Stimulated activated CD4-positive, alpha-beta T cell treated with anti-CD3 and anti-CD28 coated beads, Interleukin-1b, Interleukin-23, amount 100 ng/mL, for 24 hours (primary cell): Measurements from ENCODE around the gene LDB3.

ENCODE experiments used
- DNase-seq, 4 experiments: peaks; one replicate each; pipeline ENCODE4 v3.0.0-alpha.2; 2020; ENCODE audit warnings: low read depth in 4 of 4, low spot score in 1 of 4

LDB3 gene

DNA sequence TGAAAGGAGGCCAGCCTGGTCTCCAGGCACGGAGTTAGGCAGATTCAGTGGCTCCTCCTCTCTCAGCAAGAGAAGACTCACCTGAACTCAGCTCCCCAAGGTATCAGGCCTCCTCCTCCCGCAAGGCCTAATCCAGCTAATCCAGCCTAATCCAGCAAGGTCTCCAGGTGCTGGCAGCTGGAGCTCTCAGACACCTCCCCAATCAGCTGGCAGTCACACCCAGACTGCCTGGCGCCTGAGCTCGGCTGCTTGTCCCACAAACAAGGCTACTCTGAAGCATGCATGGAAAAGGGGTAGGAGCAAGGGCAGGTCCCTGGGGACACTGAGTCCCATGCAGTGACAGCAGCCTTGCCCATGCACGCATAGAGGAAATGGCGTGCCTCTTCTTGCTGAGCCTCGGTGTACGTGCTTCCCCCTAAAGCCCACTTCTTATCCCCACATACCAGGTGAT is 17.3 kb upstream of the LDB3 start:
- DNase-seq = no peak

DNA sequence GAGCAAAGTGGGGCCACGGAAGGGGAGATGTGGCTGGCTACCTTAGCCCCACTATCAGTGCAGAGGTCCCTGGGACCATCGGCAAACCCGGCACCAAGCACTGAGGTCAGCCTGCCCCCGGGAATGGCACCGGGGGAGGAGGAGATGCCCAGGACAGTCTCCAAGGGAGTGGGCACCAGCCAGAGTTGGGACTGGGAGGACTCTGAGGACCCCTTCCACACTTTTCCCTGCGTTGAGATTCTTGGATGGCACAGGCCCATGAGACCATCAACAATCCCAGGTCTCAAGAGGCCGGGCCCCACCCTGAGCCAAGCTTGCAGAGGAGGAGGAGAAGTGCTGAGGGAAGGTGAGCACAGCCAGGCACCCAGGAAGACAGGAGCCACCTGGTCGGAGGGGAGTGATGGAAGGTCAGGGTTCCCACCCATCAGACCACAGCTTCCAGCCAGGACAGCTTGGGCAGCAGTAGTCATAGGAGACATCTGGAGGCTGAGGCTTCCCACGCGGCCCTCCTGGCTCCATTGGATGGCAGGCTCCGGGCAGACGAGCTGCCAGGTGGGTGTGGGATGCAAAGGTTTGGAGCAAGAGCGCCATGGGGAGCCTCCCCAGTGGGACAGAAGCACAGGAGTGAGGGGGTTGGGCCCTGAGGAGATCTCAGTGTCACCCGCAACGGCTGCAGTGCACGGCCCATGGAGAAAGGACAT is 16.5 kb upstream of the LDB3 start:
- DNase-seq = no peak

DNA sequence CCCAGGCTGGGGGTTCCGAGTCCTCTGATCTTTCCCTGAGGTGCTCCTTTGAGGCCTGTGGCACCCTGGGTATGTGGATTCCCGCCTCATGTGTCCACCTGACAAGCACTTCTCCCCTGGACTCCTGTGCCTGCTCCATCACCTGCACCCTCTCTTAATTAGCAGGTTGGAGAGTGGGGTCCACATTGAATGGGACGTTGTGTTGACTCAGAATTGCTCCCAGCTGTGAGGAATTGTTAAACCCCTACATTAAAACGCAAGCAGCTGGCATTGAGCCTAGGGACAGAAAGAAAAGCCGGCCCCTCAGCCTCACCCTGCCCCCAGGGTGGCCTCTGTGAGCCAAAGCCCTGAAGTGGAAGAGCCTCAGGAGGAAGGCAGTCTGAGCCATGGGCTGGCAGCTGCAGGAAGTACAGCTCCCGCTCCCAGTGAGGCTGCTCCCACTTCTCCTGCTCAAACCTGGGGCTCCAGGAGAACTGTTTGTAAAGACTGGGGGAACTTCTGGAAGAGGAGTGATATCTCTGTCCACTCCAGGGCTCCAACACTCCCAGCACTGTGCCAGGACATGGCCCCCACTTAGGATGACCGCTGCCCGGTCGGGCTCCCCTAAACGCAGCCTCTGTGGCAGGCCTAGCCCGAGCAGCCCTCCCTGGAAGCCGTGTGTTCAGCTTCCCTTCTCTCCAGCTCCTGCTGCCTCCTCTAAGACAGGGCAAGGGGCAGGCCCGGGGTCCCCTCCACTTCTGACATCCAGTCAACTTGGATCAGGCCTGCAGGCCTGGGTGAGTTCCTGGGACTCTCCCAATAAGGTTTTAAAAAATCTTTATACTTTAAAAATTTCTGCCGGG is 15.7 kb upstream of the LDB3 start:
- no peak for DNase-seq

DNA sequence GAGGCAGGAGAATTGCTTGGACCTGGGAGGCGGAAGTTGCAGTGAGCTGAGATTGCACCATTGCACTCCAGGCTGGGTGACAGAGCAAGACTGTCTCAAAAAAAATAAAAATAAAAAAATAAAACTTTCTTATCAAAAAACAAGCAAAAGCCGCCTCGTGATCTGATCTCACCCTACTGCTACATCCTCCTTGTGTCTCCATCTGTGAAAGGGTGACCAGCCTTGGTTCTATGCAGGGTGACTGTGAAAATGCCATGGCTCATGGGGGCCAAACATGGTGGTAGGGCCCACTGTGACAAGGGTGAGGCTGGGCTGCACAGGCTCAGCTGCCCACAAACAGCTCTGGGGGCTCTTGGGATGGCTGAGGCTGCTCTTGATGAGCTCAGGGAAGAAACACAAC is 14.9 kb upstream of the LDB3 start:
- DNase-seq = no peak

DNA sequence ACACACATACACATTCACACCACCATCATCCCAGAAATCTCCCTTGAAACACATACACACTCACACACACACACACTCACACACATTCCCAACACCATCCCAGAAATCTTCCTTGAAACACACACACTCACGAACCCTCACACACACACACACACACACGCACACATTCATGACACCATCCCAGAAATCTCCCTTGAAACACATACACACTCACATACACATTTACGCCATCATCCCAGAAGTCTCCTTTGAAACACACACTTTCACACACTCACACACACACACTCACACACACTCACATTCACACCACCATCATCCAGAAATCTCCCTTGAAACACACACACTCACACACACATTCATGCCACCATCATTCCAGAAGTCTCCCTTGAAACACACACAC is 14.3 kb upstream of the LDB3 start:
- no peak for DNase-seq

DNA sequence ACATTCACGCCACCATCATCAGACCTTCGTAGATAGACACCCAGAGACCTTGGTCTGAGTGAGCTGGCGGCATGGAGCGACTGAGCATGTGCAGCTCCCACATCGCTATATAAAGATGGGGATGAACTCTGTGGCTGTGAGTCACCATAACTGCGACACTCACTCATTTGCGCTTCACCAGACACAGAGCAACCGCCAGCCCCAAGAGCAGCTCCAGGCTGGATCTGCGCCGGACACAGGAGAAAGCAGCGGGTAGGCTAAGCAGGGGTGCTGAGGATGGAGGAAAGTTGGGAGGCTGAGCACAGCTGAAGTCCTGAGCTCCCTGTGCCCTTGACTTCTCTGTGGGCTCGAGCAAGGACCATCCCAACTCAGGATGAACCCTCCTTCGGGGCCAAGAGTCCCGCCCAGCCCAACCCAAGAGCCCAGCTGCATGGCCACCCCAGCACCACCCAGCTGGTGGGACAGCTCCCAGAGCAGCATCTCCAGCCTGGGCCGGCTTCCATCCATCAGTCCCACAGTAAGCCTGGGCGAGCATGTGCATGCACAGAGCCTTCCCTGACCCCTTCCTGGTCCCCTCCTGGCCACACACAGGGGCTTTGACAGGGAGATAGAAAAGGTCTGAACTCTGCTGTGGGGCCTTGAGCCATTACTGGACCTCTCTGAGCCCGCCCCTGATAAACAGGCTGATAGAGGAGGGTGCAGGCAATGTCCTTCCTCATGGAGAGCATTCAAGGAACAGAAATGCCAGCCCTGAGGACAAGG is 13.7 kb upstream of the LDB3 start, which contains the start of gene OPN4:
Gene OPN4 (plus strand): TSS at position 137 of the 762 bp plus-strand sequence. CDS start 237 bp downstream, at position 374.
- DNase-seq = no peak

DNA sequence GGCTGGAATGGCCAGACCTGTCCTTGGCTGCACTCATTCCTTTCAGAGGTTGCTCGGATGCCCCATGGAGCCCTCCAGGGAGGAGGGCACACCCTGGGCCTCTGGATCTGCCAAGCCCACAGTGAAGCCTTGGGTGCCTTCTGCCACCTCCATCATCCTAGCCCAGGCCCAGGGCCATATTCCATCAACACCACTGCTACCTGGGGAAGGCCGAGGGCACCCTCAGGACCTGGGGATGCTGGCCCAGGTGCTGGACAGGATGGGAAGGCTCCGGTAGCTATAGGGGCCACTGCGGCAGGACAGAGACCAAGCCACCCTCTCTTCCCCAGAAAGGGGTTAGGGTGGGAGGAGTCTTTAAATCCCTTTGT is 13.2 kb upstream of the LDB3 start:
- no peak for DNase-seq

DNA sequence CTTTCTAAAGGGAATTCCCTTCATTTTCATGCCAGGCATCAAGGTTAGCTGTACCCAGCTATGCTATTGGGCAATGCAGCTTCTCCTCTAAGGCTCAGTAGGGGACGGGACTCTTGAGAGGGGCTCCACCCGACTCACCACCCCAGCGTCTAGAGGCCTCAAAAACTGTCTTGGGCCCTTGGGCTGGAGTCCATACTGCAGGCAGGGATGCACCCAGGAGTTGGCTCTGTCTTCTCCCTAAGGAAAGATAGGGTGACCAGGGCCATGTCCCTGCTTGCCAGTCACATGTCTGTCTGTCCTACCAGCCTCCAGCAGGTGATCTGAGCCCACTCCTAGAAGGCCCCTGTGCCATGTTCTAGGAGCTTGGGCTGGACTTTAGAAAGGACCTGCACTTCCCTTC is 12.7 kb upstream of the LDB3 start:
- DNase-seq = no peak

DNA sequence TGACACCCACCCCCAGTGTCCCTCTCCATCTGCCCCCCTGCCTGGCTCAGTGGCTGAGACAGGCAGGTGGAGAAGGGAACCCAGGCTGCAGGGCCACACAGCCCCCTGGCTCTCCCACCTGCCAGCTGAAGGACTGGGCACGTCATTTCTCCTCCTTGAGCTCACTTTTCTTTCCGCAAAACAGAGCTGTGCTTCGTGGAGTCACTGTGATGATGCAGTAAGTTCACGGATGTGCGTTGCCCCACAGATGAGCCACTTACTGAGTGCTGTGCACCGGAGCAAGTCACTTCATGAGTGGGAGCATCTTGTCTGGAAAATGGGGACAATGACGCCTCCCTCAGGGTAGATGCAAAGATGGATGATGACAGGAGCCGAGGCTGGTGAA is 11.3 kb upstream of the LDB3 start:
- DNase-seq = no peak

DNA sequence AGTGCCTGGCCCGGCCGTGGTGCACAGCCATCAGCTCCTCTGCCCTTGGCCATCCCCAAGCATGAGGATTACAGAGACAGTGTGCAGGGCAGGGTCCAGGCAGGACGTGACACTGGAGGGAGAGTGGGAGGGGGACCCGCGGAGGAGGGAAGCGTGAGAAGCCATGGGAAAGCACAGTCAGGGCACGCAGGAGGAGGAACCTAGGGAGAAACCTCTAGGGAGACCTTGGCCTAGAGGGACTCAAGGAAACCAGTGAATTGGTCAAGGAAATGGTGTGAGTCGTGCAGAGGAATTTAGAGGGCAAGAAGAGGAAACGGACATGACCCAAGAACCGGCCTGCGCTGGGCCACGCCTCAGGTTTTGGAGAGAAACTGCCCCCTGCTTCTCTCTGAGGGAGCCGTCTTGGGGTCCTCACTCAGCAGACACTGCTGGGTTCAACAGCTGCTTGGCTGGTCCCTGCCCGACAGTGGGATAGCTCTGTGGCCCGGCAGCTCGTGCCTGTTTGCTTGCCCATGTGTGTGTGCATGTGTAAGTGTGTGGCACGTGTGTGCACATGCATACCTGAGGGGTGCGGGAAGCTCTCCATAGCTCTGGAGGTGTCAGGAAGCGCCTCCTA is 10.8 kb upstream of the LDB3 start:
- DNase-seq = no peak

DNA sequence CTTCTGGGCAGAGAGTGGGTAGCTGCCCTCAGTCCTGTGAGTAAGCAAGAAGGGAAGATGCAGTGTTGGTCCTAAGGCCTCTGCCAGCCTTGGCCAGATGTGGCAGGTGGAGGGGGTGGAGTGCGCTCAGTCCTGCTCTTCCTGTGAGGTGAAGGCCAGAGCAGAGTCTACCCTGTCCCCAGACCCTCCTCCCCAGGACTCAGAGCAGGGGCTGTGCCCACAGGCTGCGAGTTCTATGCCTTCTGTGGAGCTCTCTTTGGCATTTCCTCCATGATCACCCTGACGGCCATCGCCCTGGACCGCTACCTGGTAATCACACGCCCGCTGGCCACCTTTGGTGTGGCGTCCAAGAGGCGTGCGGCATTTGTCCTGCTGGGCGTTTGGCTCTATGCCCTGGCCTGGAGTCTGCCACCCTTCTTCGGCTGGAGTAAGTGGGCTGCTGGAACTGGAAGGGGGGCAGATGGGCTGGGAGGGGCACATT is 10.0 kb upstream of the LDB3 start:
- no peak for DNase-seq

DNA sequence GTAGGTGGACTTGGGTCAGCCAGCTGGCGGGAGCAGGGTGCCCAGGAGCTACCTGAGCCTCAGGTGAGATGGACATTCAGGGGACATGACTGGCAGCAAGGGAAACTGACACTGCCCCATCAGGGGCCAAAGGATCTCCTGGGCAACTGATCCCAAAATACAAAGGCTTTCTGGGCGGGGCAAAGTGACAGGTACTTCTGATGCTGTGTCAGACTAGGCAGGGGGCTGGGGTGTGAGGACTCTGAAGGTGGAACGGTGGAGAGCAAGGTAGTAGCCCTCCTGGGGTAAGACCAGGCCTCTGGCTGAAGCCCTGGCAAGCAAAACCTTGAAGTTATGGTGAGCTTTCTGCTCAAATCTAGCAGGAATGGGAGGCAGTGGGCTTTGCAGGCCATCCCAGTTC is 9.6 kb upstream of the LDB3 start:
- no peak for DNase-seq

DNA sequence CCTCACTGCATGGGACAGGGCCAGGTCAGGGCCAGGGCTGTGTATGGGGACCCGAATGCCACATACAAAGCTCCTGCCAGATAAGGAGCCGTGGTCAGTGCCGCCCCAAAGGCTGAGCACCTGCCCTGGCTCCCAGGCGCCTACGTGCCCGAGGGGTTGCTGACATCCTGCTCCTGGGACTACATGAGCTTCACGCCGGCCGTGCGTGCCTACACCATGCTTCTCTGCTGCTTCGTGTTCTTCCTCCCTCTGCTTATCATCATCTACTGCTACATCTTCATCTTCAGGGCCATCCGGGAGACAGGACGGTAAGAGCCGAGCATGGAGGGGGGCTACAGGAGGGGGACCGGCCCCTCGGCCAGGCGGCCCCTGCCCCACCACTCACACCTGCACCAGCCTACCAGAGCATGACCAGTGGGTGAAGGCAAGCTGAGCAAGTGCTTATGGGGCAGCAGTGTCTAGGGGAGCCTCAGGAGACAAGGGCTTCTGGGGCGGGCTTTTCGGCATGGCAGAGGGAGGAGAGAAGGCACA is 9.1 kb upstream of the LDB3 start:
- DNase-seq = no peak

DNA sequence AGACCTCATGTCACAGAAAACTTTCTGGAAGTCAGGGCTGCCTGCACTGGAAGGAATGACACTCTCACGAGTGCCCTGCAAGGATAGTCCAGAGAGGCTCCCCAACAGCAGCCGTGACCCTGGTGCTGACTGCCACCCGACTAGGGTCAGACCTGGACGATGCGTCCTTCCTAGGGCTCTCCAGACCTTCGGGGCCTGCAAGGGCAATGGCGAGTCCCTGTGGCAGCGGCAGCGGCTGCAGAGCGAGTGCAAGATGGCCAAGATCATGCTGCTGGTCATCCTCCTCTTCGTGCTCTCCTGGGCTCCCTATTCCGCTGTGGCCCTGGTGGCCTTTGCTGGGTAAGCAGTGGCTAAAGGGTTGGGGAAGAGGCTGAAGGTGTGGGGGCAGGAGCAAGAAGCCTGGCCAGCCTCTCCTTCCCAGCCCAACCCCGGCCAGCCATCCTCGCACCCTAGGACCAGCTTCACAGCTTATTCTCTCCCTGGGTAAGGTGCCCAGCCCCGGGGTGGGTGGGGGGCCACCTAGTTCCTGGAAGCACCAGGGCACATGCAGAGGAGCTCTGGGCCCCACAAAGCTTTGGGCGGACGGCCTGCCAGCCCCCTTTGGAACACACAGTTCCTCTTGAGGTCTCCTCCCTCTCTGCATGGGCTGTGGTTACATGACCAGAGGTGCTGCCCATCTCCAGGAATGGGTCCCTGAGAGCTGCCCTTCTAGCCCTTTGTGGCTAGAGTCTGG is 8.4 kb upstream of the LDB3 start:
- DNase-seq = no peak

DNA sequence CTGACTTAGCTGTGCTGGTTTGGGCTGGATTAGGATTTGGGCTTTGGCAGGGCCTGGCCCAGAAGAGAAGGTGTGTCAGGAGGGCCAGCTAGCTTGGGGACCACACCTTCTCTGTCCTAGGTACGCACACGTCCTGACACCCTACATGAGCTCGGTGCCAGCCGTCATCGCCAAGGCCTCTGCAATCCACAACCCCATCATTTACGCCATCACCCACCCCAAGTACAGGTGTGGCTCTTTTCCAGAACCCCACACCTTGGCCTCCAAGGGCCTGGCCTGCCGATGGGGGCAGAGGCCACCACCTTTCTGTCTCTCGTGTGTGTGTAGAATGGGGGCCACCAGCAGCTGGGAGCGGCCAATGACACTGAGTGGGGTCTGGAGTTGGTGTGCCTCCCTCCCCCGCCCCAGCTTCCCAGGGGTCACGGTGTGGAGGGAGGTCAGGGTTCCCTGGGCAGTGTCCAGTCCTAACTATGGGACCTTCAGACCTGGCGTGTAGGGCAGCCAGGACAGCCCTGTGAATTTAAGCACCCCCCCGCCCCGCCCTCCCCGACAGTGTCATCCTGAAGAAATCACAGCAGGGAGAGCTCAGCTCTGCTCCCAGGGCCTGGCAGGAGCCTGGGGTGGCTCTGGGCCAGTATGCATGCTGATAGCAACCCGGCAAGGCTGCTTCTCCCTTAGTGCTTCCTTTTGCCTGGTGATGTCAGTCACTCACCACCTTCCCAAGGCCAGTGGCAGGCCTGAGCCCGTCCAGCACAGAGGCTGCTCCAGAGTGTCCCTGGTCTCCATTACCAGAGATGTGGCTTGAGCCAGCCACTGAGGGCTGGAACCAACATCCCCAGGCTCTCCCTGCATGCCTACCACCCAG is 6.9 kb upstream of the LDB3 start:
- no peak for DNase-seq

DNA sequence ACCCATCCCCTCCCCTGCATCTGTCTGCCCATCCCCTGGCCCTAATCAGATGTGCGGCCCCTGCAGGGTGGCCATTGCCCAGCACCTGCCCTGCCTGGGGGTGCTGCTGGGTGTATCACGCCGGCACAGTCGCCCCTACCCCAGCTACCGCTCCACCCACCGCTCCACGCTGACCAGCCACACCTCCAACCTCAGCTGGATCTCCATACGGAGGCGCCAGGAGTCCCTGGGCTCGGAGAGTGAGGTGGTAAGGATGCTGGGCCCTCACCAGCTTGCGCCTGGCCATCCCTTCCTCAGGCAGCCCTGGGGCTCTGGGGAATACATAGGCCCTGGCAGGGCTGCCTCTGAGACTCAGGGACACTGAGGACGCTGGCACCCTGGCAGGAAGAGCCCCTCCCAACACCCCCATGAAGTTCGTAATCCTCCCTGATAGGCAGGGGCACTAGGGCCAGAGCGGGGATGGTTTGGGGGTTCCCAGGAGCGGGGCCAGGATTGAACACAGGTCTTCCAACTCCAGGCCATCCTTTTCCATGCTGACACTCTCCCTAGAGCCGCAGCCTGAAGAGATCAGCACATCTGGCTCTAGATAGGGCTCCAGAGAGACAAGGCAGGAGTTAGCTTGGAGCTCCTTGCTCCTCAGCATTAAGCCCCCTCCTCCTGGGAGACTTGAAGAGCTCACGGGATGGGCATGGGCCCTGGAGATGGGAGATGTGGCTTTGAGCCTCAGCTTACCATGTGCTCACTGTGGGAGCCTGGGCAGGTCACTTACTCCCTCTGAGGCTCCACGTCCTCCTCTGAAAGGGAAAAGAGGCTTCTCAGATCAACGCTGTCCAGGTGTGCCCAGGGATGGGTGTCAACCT is 5.9 kb upstream of the LDB3 start:
- DNase-seq = no peak

DNA sequence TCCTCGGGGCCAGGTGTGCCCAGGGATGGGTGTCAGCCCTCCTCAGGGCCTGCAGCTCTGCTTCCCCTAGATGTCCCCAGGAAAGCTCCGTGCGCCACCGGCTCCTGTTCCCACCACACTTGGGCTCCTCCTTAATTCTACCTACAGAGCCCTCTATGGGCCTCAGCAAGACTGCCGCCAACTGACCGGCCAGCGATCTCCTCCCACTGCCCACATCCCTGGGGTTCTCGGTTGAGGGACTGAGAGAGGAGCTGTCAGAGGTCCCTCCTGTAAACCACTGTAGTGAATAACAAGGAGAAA is 5.3 kb upstream of the LDB3 start:
- no peak for DNase-seq

DNA sequence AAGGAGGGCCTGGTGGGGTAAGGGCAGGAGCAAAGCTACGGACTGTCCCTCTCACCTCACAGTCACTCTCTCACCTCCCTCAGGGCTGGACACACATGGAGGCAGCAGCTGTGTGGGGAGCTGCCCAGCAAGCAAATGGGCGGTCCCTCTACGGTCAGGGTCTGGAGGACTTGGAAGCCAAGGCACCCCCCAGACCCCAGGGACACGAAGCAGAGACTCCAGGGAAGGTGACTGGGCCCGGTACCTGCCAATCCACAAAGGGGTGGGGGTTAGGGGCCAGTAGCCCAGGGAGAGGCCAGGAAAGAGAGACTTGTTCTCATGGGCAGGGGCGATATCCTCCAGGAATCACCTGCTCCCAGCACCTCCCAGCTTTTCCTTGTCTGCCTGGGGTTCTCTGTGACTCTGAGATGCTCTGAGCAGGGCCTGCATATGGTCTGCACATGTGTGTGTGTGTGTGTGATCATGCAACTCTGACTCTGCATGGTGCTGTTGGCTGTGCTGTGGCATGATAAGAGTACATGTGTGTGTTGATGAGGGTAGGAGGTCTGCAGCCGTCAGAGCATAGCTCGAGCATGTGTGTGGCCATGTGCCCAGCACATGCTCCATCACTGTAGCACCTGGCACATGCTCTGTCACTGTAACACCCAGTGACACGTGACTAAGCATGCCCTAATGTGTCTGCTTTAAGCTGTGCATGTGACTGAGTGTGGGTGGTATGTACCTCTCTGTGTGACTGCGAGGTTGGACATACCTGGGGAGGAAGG is 4.6 kb upstream of the LDB3 start:
- DNase-seq = no peak
